GM21529 (cell line): Measurements from ENCODE around the gene KIF13A.
"Not testable (repeated sequence)": the region's sequence is repeated elsewhere in the genome, so short reads cannot be mapped to it uniquely, and the experiment has no call there.

Source experiments
- ATAC-seq: cut with Tn5 transposase; IDR thresholded peaks from one replicate; pipeline ENCODE4 v1.9.1; 2021; ENCODE audit not compliant: unreplicated experiment

The KIF13A gene

GRCh38 chr6:17971128-17972073 is 16.0 kb downstream of the KIF13A start:
- no peak for ATAC-seq

- ATAC-seq, result no peak
Measured at GRCh38 chr6:17968876-17969275, 18.6 kb downstream of the KIF13A start.

- no peak for ATAC-seq
Measured at GRCh38 chr6:17967668-17968518, 19.5 kb downstream of the KIF13A start.

GRCh38 chr6:17966451-17966850 is 21.0 kb downstream of the KIF13A start:
- ATAC-seq, result no peak

- ATAC-seq, result no peak
Measured at GRCh38 chr6:17965397-17965796, 22.0 kb downstream of the KIF13A start.

- ATAC-seq, result no peak
Measured at GRCh38 chr6:17964633-17965032, 22.8 kb downstream of the KIF13A start.

GRCh38 chr6:17962436-17963031 is 24.9 kb downstream of the KIF13A start:
- ATAC-seq, result no peak

GRCh38 chr6:17959302-17959701 is 28.1 kb downstream of the KIF13A start:
- no peak for ATAC-seq

- ATAC-seq, result no peak
Measured at GRCh38 chr6:17957904-17958620, 29.4 kb downstream of the KIF13A start.

GRCh38 chr6:17957498-17957897 is 29.9 kb downstream of the KIF13A start:
- ATAC-seq, result peak; percentile 90

GRCh38 chr6:17957086-17957485 is 30.3 kb downstream of the KIF13A start:
- ATAC-seq, result no peak

- ATAC-seq, result no peak
Measured at GRCh38 chr6:17950095-17950494, 37.3 kb downstream of the KIF13A start.

- no peak for ATAC-seq
Measured at GRCh38 chr6:17949168-17949567, 38.3 kb downstream of the KIF13A start.

- ATAC-seq, result no peak
Measured at GRCh38 chr6:17948725-17949124, 38.7 kb downstream of the KIF13A start.

- not testable (repeated sequence) for ATAC-seq
Measured at GRCh38 chr6:17947574-17947973, 39.9 kb downstream of the KIF13A start.

- ATAC-seq, result no peak
Measured at GRCh38 chr6:17945575-17945974, 41.9 kb downstream of the KIF13A start.

- ATAC-seq, result no peak
Measured at GRCh38 chr6:17945111-17945510, 42.3 kb downstream of the KIF13A start.

- ATAC-seq, result no peak
Measured at GRCh38 chr6:17941318-17941717, 46.1 kb downstream of the KIF13A start.

GRCh38 chr6:17940151-17940792 is 47.2 kb downstream of the KIF13A start:
- ATAC-seq, result no peak

- ATAC-seq, result no peak
Measured at GRCh38 chr6:17938901-17939300, 48.5 kb downstream of the KIF13A start.
